Measurements from ENCODE around the gene GSK3B. TPM values are rescaled to one million over a fixed set of nuclear protein-coding genes. Genes with fewer than 3 reads are reported as not detected.

The GSK3B gene
- total and polyA plus RNA-seq, 2 donors (not counting 3 experiments of a cell fraction or from before 2014, with no cell fraction given) = 22.1 to 50.1 TPM

DNA sequence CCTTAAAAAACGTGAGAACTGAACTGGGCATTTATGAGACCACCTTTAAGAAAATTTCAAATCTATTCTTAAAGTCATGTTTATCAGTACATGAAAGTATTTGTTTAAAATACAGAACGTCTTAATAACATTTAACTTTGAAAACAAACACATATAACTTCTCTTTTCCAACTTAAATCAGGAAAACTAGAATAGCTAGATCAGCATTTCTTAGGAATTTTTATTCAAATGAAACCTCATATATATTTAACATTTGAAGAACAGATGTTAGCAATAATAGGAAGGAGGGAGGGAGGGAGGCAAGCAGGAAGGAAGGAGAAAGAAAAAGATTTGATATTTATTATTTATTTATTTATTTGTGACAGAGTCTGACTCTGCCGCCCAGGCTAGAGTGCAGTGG is 192.2 kb downstream of the GSK3B start:
- H3K4me2 ChIP-seq (ENCODE audit: insufficient read depth, low read length) = no peak overlapping the region
- intact Hi-C loops (cut with micrococcal nuclease) = no loop called here
- ChIA-PET POLR2A (no interaction called here), CTCF (interaction anchor here (1.6 kb wide), 1 partner anchor 10 kb away, joined by 5 read pairs; no protein-coding TSS in a partner anchor)
- no peak overlapping the region for H3K4me3 ChIP-seq (replicated peaks in 1 of 3; ENCODE audit: insufficient read depth in 1 of 3, low read depth in 1 of 3, low read length in 3 of 3)
- H3K27me3 ChIP-seq (ENCODE audit: control insufficient read depth in 2 of 2, insufficient read depth in 2 of 2, low read length in 2 of 2) = no peaks in the 10 kb centered on the region
- H3K79me2 ChIP-seq (ENCODE audit: control insufficient read depth, insufficient read depth, low read length) = no peaks in the 10 kb centered on the region
- H3K9me3 ChIP-seq (replicated peaks; ENCODE audit: control insufficient read depth, insufficient read depth, low read length) = no peaks in the 10 kb centered on the region
- H3K27ac ChIP-seq (ENCODE audit: insufficient read depth, low read depth, low read length) = no peak overlapping the region
- H3K36me3 ChIP-seq (ENCODE audit: control insufficient read depth in 2 of 2, extremely low read depth in 1 of 2, insufficient read depth in 2 of 2, low read length in 2 of 2) = peaks cover 0 to 3% of the 10 kb centered on the region in 2 experiments
- TF ChIP-seq FOS (IDR thresholded peaks at IDR 0.05; ENCODE audit: borderline replicate concordance, insufficient read depth, low read length) = no peak
- TF ChIP-seq GATA2 (IDR thresholded peaks at IDR 0.05; ENCODE audit: insufficient read depth, insufficient read length, low read depth, low read length) = no peak
- no peak for TF ChIP-seq EZH2 (IDR thresholded peaks at IDR 0.05; ENCODE audit: borderline replicate concordance, low read depth, low read length, severe bottlenecking)
- TF ChIP-seq POLR2A (IDR thresholded peaks at IDR 0.05; ENCODE audit: low read depth, low read length) = no peak
- TF ChIP-seq JUN (IDR thresholded peaks at IDR 0.05; ENCODE audit: borderline replicate concordance, insufficient read depth, insufficient read length, low read depth) = no peak
- no peak for TF ChIP-seq CTCF (IDR thresholded peaks at IDR 0.05; ENCODE audit: extremely low read depth in 1 of 2, insufficient read depth in 1 of 2, low read depth in 1 of 2, low read length in 2 of 2)
- TF ChIP-seq POLR2AphosphoS5 (IDR thresholded peaks at IDR 0.05; ENCODE audit: insufficient read depth, low read depth, low read length) = no peak
- H2AFZ ChIP-seq (ENCODE audit: low read depth, low read length) = no peak overlapping the region
- no peaks in the 10 kb centered on the region for H3K9me1 ChIP-seq (replicated peaks; ENCODE audit: control insufficient read depth, extremely low read depth, insufficient read depth, low read length)
- dilution Hi-C loops (cut with MboI; ENCODE audit: extremely low pct_ligation_motif_present, low sequenced_read_pairs) = no loop called here
- no peaks in the 10 kb centered on the region for H3K4me1 ChIP-seq (ENCODE audit: control insufficient read depth, extremely low read depth, insufficient read depth, low read length)
- no peaks in the 10 kb centered on the region for H4K20me1 ChIP-seq (replicated peaks; ENCODE audit: control insufficient read depth, extremely low read depth, insufficient read depth, low read length)
- no peak for FAIRE-seq
- BruUV-seq (replicated peaks) = no TSS peak
- DNase-seq (ENCODE audit: low read depth, low spot score) = no peak
- no peak overlapping the region for H3K9ac ChIP-seq (replicated peaks; ENCODE audit: extremely low read depth, insufficient read depth, low read length)
